Measurements from ENCODE around the gene KCNJ2. TPM values are rescaled to one million over a fixed set of nuclear protein-coding genes. Genes with fewer than 3 reads are reported as not detected.

The KCNJ2 gene
- total and polyA plus RNA-seq, 12 donors, result 0.22 to 3.6 (median 2.1) TPM

DNA sequence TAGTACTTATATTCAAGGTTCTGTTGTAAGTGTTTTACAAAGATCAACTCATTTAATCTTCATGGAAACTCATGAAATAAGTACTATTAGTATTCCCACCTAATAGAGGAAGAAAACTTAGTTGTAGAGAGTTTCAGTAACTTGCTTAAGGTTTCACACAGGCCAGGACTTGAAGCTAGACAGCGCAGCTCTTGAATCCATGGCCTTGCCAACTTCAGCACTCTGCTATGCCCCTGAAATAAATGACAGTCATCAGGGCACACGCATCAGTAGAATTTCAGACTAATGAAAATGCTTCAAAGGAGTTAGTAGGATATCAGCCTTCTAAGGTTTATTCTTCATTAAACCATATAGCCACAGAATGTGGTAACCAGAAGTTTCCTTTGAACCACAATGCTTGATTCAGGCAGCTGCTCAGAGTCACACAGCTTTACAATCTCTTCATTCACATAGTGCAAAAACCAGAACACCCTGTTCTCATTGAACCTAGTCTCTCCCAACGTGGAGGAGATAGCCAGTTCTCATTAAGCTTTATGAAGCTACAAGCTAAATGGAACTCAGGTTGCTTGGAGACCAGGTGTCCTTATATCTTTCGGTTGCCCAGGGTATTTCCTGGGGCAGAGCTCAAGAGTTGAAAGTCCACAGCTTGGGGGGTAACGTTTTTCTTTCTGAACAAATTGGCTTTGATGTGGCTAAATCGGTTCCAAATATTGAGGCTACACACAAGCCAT lies 39.7 kb downstream of the KCNJ2 start:
- Histone ChIP-seq H3K9me3 (replicated peaks in 1 of 3) (no peaks in the 10 kb centered on the region), H3K27me3 (no peaks in the 10 kb centered on the region), H3K36me3 (replicated peaks in 1 of 2) (no peaks in the 10 kb centered on the region), H3K4me1 (replicated peaks in 1 of 2) (no peaks in the 10 kb centered on the region), H3K27ac (no peak overlapping the region), H3K4me3 (no peak overlapping the region)
- WGBS, 4 donors, result 73 to 81% (median 75%) methylated on average over 6 of the region's 6 CpGs
- no peak for DNase-seq
- no peak for TF ChIP-seq POLR2A (IDR thresholded peaks at IDR 0.05)
- TF ChIP-seq, protein P1, sequence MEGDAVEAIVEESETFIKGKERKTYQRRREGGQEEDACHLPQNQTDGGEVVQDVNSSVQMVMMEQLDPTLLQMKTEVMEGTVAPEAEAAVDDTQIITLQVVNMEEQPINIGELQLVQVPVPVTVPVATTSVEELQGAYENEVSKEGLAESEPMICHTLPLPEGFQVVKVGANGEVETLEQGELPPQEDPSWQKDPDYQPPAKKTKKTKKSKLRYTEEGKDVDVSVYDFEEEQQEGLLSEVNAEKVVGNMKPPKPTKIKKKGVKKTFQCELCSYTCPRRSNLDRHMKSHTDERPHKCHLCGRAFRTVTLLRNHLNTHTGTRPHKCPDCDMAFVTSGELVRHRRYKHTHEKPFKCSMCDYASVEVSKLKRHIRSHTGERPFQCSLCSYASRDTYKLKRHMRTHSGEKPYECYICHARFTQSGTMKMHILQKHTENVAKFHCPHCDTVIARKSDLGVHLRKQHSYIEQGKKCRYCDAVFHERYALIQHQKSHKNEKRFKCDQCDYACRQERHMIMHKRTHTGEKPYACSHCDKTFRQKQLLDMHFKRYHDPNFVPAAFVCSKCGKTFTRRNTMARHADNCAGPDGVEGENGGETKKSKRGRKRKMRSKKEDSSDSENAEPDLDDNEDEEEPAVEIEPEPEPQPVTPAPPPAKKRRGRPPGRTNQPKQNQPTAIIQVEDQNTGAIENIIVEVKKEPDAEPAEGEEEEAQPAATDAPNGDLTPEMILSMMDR (IDR thresholded peaks at IDR 0.05), result no peak
- intact Hi-C loops (cut with DNase I), result no loop called here

DNA sequence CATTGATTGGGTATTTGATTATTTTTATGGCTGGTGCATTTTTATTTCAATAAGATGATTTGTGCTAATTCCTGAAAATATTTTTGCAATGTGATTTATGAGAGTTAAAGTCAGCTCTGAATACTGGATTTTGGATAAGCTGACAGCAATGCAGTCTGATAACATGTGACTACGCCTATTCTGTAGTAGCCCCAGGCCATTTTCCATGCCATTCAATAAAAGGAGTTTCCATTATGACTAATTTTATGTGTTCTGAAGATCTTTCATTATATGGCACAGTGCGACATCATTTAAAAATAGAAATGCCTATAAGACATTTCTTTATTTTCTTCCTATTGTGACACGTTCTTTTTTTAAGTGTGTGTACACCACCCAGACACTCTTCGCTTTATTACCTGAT lies 46.3 kb downstream of the KCNJ2 start:
- WGBS, 4 donors, result 82 to 86% (median 83%) methylated on average over 4 of the region's 4 CpGs
- Histone ChIP-seq H3K27me3 (no peaks in the 10 kb centered on the region), H3K9me3 (replicated peaks in 1 of 3) (no peaks in the 10 kb centered on the region), H3K27ac (no peak overlapping the region), H3K4me1 (replicated peaks in 1 of 2) (no peaks in the 10 kb centered on the region), H3K36me3 (replicated peaks in 1 of 2) (no peaks in the 10 kb centered on the region), H3K4me3 (no peak overlapping the region)
- intact Hi-C loops (cut with DNase I), result no loop called here
- TF ChIP-seq, protein P1 (IDR thresholded peaks at IDR 0.05), result no peak
- TF ChIP-seq POLR2A (IDR thresholded peaks at IDR 0.05), result no peak
- DNase-seq, result no peak

DNA sequence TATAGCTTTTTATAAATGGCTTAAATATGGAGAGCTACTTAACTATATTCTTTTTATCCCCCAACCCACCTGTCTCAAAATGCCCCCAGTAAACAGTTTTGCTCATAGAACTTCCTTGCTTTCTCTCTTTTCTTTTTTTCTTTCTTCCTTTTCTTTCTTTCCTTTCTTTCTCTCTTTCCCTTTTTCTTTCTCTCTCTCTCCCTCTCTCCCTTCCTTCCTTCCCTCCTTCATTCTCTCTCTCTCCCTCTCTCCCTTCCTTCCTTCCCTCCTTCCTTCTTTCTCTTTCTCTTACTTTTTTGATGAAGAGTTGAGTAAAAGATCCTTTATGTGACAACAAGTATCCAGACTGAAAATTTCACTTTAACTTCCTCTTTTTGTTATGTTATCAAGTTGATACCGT lies 48.2 kb downstream of the KCNJ2 start:
- no peaks in the 10 kb centered on the region for H3K9me3 ChIP-seq (replicated peaks in 1 of 3)
- H3K4me3 ChIP-seq, result no peak overlapping the region
- H3K4me1 ChIP-seq (replicated peaks in 1 of 2), result no peaks in the 10 kb centered on the region
- no peak overlapping the region for H3K27ac ChIP-seq
- no peak for DNase-seq
- 65 to 76% (median 70%) methylated on average over 1 of the region's 1 CpG for WGBS, 4 donors
- no peaks in the 10 kb centered on the region for H3K27me3 ChIP-seq
- intact Hi-C loops (cut with DNase I), result no loop called here
- no peaks in the 10 kb centered on the region for H3K36me3 ChIP-seq (replicated peaks in 1 of 2)
- TF ChIP-seq POLR2A (IDR thresholded peaks at IDR 0.05), result no peak
- TF ChIP-seq, protein P1 (IDR thresholded peaks at IDR 0.05), result no peak

DNA sequence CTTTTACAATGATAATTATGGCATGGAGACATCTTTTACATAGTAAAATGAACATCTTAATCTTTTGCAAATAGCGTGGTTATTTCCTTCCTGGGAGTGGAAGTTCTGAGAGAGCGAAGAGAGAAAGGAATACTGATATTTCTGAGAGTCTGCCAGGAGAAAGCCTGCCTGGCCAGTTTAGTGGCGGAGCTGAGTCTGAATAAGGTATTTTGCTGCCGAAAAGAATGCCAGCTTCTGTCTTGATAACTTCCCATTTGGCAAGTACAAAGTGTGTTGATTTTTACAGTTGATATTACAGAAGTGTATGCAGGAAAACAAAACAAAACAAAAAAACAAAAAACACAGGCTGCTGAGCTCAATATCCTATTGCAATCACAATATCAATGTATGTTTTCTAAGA lies 55.9 kb downstream of the KCNJ2 start:
- WGBS, 4 donors, result 62 to 77% (median 72%) methylated on average over 4 of the region's 4 CpGs
- intact Hi-C loops (cut with DNase I), result no loop called here

More for the DNA sequence above, 55.9 kb downstream of the KCNJ2 start:
- Histone ChIP-seq H3K36me3 (replicated peaks in 1 of 2) (no peaks in the 10 kb centered on the region), H3K9me3 (replicated peaks in 1 of 3) (no peaks in the 10 kb centered on the region), H3K4me3 (no peak overlapping the region), H3K27ac (no peak overlapping the region), H3K4me1 (replicated peaks in 1 of 2) (no peaks in the 10 kb centered on the region), H3K27me3 (no peaks in the 10 kb centered on the region)
- no peak for TF ChIP-seq POLR2A (IDR thresholded peaks at IDR 0.05)
- TF ChIP-seq, protein P1 (IDR thresholded peaks at IDR 0.05), result no peak
- no peak for DNase-seq

Other genes with a start within 250 kb of the KCNJ2 start
- gene KCNJ16, start 94.3 kb upstream of the KCNJ2 start, total RNA-seq, result 1 to 10 TPM in 1 of 9 donors, under 1 TPM in 5, not detected in 3; 0.11 to 1.0 (median 0.19) TPM
- under 1 TPM; 0.05 to 0.30 (median 0.24) TPM for gene KCNJ16, start 94.3 kb upstream of the KCNJ2 start, polyA plus RNA-seq